Measurements from ENCODE around the gene SPARCL1. TPM values are rescaled to one million over a fixed set of nuclear protein-coding genes. Genes with fewer than 3 reads are reported as not detected.
A peak's percentile ranks its signal among the peaks of the same experiment; 100 is the strongest.

Gene SPARCL1
- total and polyA plus RNA-seq, 9 of the 15 experiments (the other 6 are each of a cell fraction or from before 2014, with no cell fraction given): 0.03 to 0.71 (median 0.05) TPM; not detected in 3

DNA sequence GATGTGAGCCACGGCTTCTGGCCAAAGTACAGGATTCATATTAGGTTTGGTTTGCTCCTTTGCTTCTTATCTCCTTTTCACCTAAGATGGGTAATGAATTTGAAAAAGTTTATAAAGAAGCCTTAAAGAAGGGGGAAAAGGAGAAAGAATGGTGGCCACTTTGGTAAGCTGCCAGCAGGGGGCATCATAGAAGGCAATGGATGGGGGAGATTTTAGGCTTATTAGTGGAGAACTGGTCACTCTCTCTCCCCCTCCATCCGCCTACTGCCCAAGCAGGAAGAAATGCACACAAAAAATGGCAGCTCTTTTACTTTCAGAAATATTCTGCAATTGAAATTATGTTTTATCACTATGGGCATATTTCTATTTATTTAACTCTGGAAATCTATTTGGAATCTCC is 32.0 kb downstream of the SPARCL1 start:
- peak; percentile 63 for FAIRE-seq
- Histone ChIP-seq H3K79me2 (ENCODE audit: control insufficient read depth, insufficient read depth, low read length) (no peaks in the 10 kb centered on the region), H3K4me2 (ENCODE audit: insufficient read depth, low read length) (no peak overlapping the region), H3K9ac (ENCODE audit: insufficient read depth in 1 of 2, low read depth in 2 of 2, low read length in 2 of 2) (no peak overlapping the region), H3K4me1 (replicated peaks in 1 of 2; ENCODE audit: control insufficient read depth in 2 of 2, insufficient read depth in 2 of 2, low read length in 2 of 2) (no peaks in the 10 kb centered on the region), H2AFZ (ENCODE audit: low read depth, low read length) (no peak overlapping the region), H4K20me1 (replicated peaks; ENCODE audit: control insufficient read depth, insufficient read depth, low read length) (no peaks in the 10 kb centered on the region), H3K27me3 (ENCODE audit: control insufficient read depth in 2 of 2, insufficient read depth in 2 of 2, low read length in 2 of 2) (no peaks in the 10 kb centered on the region; a peak in 1 of 5 replicates), H3K4me3 (no peak overlapping the region), H3K9me1 (ENCODE audit: control insufficient read depth, insufficient read depth, low read length) (no peaks in the 10 kb centered on the region), H3K36me3 (ENCODE audit: control insufficient read depth, insufficient read depth, low read length) (no peaks in the 10 kb centered on the region), H3K27ac (ENCODE audit: extremely low read depth, low read depth, low read length) (no peak overlapping the region), H3K9me3 (replicated peaks; ENCODE audit: control insufficient read depth, insufficient read depth, low read depth, low read length) (no peaks in the 10 kb centered on the region)
- WGBS (ENCODE audit: insufficient coverage, low coverage, missing lambda C conversion rate): 0% methylated on average over 2 of the region's 2 CpGs
- intact Hi-C loops (cut with micrococcal nuclease): loop anchor here (5.0 to 10.0 kb wide), 2 partner anchors 350 to 718 kb away; no protein-coding TSS in a partner anchor
- in situ Hi-C loops (cut with MboI): no loop called here
- DNase-seq (ENCODE audit: extremely low read depth in 1 of 4, low spot score in 3 of 4): peak; percentile 35 to 45 (median 38)
- no TSS peak for BruUV-seq (replicated peaks)
- CTCF ChIA-PET (ENCODE audit: low intra/inter-chr PET ratio): no interaction called here
- POLR2A ChIA-PET: interaction anchor here (0.5 kb wide), 1 partner anchor 173 kb away, joined by 3 read pairs; no protein-coding TSS in a partner anchor
- peak; percentile 84 for ATAC-seq
- TF ChIP-seq DDX20 (tag; IDR thresholded peaks at IDR 0.05; ENCODE audit: low read depth): no peak
- TF ChIP-seq BRCA1 (IDR thresholded peaks at IDR 0.05): no peak
- TF ChIP-seq BRCA1 (CRISPR knock-in tag; IDR thresholded peaks at IDR 0.05): no peak
- TF ChIP-seq ZNF217 (CRISPR knock-in tag; IDR thresholded peaks at IDR 0.05): no peak
- peak; percentile 38; the same call in 1 of the 2 replicates for TF ChIP-seq SMC3 (conservative IDR thresholded peaks at IDR 0.05; ENCODE audit: insufficient read depth, low read depth, low read length)
- TF ChIP-seq ZNF717 (CRISPR knock-in tag; IDR thresholded peaks at IDR 0.05): no peak
- TF ChIP-seq YY1 (IDR thresholded peaks at IDR 0.05; ENCODE audit: borderline replicate concordance in 1 of 3, control insufficient read depth in 1 of 3, extremely low read depth in 1 of 3, insufficient read depth in 3 of 3, insufficient read length in 1 of 3, insufficient replicate concordance in 2 of 3, low read depth in 1 of 3, low read length in 2 of 3): peak in 1 of 3 experiments; percentile 44
- TF ChIP-seq TBP (optimal IDR thresholded peaks at IDR 0.05; ENCODE audit: low read depth, low read length): no peak
- peak; percentile 27 to 46; a peak in 3 of 4 replicates for TF ChIP-seq RAD21 (CRISPR knock-in tag; conservative IDR thresholded peaks at IDR 0.05 in 1 of 2, IDR thresholded peaks at IDR 0.05 in 1 of 2)
- TF ChIP-seq, protein P1, sequence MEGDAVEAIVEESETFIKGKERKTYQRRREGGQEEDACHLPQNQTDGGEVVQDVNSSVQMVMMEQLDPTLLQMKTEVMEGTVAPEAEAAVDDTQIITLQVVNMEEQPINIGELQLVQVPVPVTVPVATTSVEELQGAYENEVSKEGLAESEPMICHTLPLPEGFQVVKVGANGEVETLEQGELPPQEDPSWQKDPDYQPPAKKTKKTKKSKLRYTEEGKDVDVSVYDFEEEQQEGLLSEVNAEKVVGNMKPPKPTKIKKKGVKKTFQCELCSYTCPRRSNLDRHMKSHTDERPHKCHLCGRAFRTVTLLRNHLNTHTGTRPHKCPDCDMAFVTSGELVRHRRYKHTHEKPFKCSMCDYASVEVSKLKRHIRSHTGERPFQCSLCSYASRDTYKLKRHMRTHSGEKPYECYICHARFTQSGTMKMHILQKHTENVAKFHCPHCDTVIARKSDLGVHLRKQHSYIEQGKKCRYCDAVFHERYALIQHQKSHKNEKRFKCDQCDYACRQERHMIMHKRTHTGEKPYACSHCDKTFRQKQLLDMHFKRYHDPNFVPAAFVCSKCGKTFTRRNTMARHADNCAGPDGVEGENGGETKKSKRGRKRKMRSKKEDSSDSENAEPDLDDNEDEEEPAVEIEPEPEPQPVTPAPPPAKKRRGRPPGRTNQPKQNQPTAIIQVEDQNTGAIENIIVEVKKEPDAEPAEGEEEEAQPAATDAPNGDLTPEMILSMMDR (IDR thresholded peaks at IDR 0.05 in 2 of 3, conservative IDR thresholded peaks at IDR 0.05 in 1 of 3; ENCODE audit: insufficient read depth in 2 of 3, low read depth in 1 of 3, low read length in 3 of 3): peak; percentile 54 to 68 (median 64)
- TF ChIP-seq TCF3 (CRISPR knock-in tag; IDR thresholded peaks at IDR 0.05): no peak

All from K562 (cell line).